NT2/D1 (cell line): ENCODE measurements around the gene KMT5B.

Source experiments
- DNase-seq: peaks from one replicate; pipeline ENCODE4 v3.0.0-alpha.2; 2011; ENCODE audit warnings: low read depth, low spot score
- H3K27me3 ChIP-seq: 2 replicates; pipeline ENCODE4 v1.6.0; 2011; ENCODE audit warnings: mild to moderate bottlenecking; ENCODE audit not compliant: insufficient read length, insufficient read depth
- H3K36me3 ChIP-seq: 2 replicates; pipeline ENCODE4 v1.6.1; 2011; ENCODE audit warnings: mild to moderate bottlenecking, low read length, mixed read lengths; ENCODE audit not compliant: insufficient read depth, insufficient read length
- H3K4me1 ChIP-seq: 2 replicates; pipeline ENCODE4 v1.5.1; 2011; ENCODE audit not compliant: insufficient read depth, insufficient read length
- H3K4me3 ChIP-seq: 2 replicates; pipeline ENCODE4 v1.5.1; 2011; ENCODE audit warnings: low read depth; ENCODE audit not compliant: insufficient read length
- H3K9ac ChIP-seq: 2 replicates; pipeline ENCODE4 v1.6.0; 2011; ENCODE audit warnings: low read depth; ENCODE audit not compliant: insufficient read length
- H3K9me3 ChIP-seq: 2 replicates; pipeline ENCODE4 v1.5.1; 2011; ENCODE audit warnings: mild to moderate bottlenecking, low read length; ENCODE audit not compliant: insufficient read depth
- SUZ12 ChIP-seq: IDR thresholded peaks from 2 replicates; pipeline ENCODE4 v1.6.1; 2011; ENCODE audit not compliant: insufficient read length, insufficient read depth; ENCODE audit errors: extremely low read depth
- YY1 ChIP-seq: IDR thresholded peaks from 2 replicates; pipeline ENCODE4 v1.6.1; 2011; ENCODE audit not compliant: insufficient read length, insufficient read depth
- ZNF274 ChIP-seq: IDR thresholded peaks from 2 replicates; pipeline ENCODE4 v1.6.1; 2011; ENCODE audit warnings: mild to moderate bottlenecking, low read depth, low read length

The KMT5B gene

DNA sequence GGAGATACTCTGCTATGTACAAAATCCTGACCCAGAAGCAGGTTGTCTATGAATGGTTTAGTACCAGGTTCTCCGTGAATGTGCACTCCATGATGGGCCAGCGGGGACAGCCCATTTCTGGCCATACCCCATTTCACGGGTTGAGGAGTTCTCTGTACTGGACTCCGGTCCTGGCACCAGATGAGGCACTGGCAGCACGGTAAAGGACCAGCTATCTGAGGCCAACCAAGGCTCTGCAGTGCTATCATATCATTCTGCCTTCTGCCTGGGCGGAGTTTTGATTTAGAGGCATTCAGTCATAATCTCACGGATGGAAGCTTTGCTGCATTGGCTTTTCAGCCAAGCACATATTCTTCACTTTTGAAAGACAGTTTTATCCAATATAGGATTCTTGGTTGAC, 18.5 kb upstream of the KMT5B start:
- TF ChIP-seq ZNF274 (no peak), YY1 (no peak), SUZ12 (no peak)
- Histone ChIP-seq H3K4me1 (no peaks in the 10 kb centered on the region), H3K9ac (no peak overlapping the region), H3K4me3 (no peak overlapping the region), H3K27me3 (no peaks in the 10 kb centered on the region), H3K36me3 (no peaks in the 10 kb centered on the region), H3K9me3 (peaks cover 22% of the 10 kb centered on the region)
- no peak for DNase-seq

DNA sequence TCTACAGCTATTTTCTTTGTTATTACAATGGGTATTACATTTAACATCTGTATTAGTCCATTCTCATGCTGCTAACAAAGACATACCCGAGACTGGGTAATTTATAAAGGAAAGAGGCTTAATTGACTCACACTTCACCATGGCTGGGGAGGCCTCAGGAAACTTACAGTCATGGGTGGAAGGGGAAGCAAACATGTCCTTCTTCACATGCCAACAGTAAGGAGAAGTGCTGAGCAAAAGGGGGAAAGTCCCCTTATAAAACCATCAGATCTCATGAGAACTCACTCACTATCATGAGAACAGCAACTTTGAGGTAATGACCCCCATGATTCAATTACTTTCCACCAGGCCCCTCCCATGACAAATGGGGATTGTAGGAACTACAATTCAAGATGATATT, 16.5 kb upstream of the KMT5B start:
- no peaks in the 10 kb centered on the region for H3K4me1 ChIP-seq
- no peak for TF ChIP-seq SUZ12
- no peak for TF ChIP-seq YY1
- TF ChIP-seq ZNF274: no peak
- no peak for DNase-seq

DNA sequence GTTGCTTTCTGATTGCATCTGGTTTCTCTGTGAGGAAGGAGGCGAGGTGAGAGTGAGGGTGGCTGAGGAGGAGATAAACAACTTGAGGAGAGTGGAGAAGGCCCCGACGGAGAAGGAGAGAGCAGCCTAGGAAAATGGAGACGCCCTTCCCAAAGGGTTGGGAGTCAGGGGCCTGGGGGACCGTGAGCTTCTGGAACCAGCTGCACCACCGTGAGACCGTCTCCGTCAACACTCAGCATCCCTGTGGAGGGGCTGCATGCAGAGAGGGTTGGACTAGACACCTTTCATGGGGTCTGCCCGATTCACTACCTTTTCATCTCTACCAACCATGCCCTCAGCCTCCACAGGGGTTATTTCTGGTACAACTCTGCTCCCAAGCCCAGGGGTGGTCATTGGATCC, 13.3 kb upstream of the KMT5B start:
- no peaks in the 10 kb centered on the region for H3K36me3 ChIP-seq
- no peaks in the 10 kb centered on the region for H3K4me1 ChIP-seq
- no peaks in the 10 kb centered on the region for H3K27me3 ChIP-seq
- H3K4me3 ChIP-seq: no peak overlapping the region
- H3K9ac ChIP-seq: no peak overlapping the region
- TF ChIP-seq ZNF274 (no peak), SUZ12 (no peak), YY1 (no peak)
- peaks cover 26% of the 10 kb centered on the region for H3K9me3 ChIP-seq
- no peak for DNase-seq

More for the DNA sequence above, 16.5 kb upstream of the KMT5B start:
- Histone ChIP-seq H3K4me3 (no peak overlapping the region), H3K9me3 (peaks cover 31% of the 10 kb centered on the region), H3K36me3 (no peaks in the 10 kb centered on the region), H3K9ac (no peak overlapping the region), H3K27me3 (no peaks in the 10 kb centered on the region)

DNA sequence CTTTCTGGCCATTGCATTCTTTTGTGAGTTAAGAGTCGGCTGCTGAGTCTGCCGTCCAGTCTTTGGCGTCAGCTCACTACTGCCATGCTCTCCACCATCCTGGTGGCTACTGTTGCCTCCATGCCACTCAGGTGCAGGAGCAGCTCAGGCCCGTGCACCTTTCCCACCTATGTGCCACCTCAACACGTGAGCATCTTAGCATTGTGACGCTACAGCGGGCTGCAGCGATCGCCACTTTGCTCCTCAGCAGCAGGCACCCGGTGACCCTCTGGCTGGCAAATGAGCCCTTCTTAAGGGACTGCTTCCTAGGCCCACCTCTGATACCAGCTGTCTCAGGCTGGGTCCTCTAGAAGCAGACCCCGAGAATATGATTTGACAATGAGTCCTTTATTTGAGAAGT, 11.5 kb upstream of the KMT5B start:
- TF ChIP-seq YY1 (no peak), ZNF274 (no peak), SUZ12 (no peak)
- Histone ChIP-seq H3K36me3 (no peaks in the 10 kb centered on the region), H3K4me3 (no peak overlapping the region), H3K9ac (no peak overlapping the region), H3K4me1 (no peaks in the 10 kb centered on the region), H3K27me3 (no peaks in the 10 kb centered on the region), H3K9me3 (peaks cover 21% of the 10 kb centered on the region)
- no peak for DNase-seq

DNA sequence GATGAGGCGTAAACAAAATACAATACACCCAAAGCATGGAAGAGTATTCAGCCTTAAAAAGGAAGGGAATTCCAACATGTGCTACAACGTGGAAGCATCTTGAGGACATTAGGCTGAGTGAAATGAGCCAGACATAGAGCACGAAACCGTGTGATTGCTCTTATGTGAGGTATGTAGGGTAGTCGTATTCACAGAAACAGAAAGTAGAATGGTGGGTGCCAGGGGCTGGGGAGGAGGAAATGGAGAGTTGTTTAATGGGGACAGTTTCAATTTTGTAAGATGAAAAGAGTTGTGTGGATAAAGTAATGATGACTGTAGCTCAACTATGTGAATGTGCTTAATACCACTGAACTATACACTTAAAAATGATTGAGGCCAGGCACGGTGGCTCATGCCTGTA, 10.2 kb upstream of the KMT5B start:
- Histone ChIP-seq H3K9me3 (peaks cover 9% of the 10 kb centered on the region; the same call in 1 of the 2 replicates), H3K4me1 (no peaks in the 10 kb centered on the region), H3K9ac (no peak overlapping the region), H3K4me3 (no peak overlapping the region), H3K27me3 (no peaks in the 10 kb centered on the region), H3K36me3 (no peaks in the 10 kb centered on the region)
- TF ChIP-seq ZNF274: no peak
- no peak for TF ChIP-seq YY1
- TF ChIP-seq SUZ12: no peak
- no peak for DNase-seq

DNA sequence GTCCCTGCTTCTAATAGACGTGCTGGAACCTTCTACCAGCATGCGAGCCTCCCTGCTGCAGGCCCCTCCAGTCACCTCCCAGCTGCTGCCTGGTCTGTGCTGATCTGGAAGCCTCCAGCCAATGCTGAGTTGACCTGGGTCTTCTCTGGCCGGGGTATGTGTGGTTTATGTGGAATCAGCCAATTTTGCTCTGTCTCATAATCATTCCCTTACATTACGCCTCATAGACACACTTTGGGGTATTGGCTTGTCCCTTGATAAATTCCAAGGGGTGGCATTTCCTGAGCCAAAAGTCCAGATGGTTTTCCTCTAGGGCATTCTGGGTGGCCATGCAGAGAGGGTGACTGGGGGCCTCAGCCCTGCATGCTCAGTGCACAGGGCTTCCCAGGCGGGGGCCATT, 8.3 kb upstream of the KMT5B start:
- no peak for DNase-seq
- H3K9ac ChIP-seq: no peak overlapping the region
- peaks cover 1% of the 10 kb centered on the region for H3K4me1 ChIP-seq
- H3K27me3 ChIP-seq: no peaks in the 10 kb centered on the region
- H3K4me3 ChIP-seq: no peak overlapping the region
- H3K36me3 ChIP-seq: no peaks in the 10 kb centered on the region
- no peak for TF ChIP-seq ZNF274
- peaks cover 9% of the 10 kb centered on the region; the same call in 1 of the 2 replicates for H3K9me3 ChIP-seq

DNA sequence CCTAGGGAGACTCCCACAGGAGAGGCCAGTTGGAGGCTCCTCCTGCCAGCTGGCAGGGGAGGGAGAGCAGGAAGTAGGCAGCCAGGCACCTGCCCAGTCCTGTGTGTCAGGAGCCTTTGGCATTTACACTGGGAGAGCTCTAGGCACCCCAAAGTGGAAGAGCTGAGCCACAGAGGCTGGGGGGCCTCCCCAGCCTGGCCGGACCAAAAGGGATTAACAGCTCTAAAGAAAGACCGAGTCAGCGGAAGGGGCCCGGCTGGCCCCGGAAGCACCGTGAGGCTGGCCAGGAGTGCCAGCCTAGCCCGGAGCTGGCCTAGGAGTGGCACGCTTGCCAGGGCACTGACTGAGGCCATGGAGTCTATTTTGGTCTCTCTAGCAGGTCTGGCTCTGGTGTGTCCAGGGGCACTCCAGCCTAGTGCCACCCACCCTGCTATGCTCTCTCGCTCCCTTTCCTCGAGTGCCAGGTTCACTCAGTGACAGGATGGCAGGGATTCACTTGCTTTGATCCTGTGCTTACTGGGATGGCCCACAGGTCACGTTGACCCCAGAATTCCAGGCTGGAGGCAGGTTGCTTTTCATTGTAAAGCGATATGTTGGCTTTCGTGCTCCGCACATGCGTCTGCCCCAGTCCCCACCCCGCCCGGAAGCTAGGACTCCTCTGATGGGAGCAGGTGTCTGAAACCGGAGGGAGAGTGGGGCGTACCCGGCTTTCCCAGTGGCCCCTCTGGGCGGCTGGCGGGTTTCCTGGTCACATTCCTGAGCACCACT, 3.3 kb upstream of the KMT5B start:
- no peak for DNase-seq
- Histone ChIP-seq H3K4me3 (no peak overlapping the region), H3K27me3 (peaks cover 7% of the 10 kb centered on the region), H3K4me1 (peaks cover 16% of the 10 kb centered on the region), H3K9me3 (no peaks in the 10 kb centered on the region), H3K36me3 (no peaks in the 10 kb centered on the region), H3K9ac (peak overlapping the region; percentile 2)
- TF ChIP-seq ZNF274: no peak
- no peak for TF ChIP-seq YY1
- no peak for TF ChIP-seq SUZ12
